MV-4-11 (cell line): ENCODE results near the gene FBLN5.
A peak's percentile ranks its signal among the peaks of the same experiment; 100 is the strongest.

ENCODE experiments used
- DNase-seq: peaks from one replicate; lab custom pipeline; 2025; lab: John Stamatoyannopoulos, UW

Gene FBLN5

GRCh38 chr14:91947475-91948184 is at the start of gene FBLN5:
Gene FBLN5, minus strand, starts transcription at chr14:91947694. Its CDS starts 465 bp downstream, at chr14:91947229.
- no peak for DNase-seq

GRCh38 chr14:91996948-91997371 is 49.5 kb upstream of the FBLN5 start:
- peak; percentile 42 for DNase-seq

- no peak for DNase-seq
Measured at GRCh38 chr14:91987192-91987591, 39.7 kb upstream of the FBLN5 start.

GRCh38 chr14:91985521-91986255 is 38.2 kb upstream of the FBLN5 start:
- peak; percentile 43 for DNase-seq

GRCh38 chr14:91985008-91985407 is 37.5 kb upstream of the FBLN5 start:
- DNase-seq = no peak

GRCh38 chr14:91983588-91983987 is 36.1 kb upstream of the FBLN5 start:
- DNase-seq = no peak

GRCh38 chr14:91980157-91980556 is 32.7 kb upstream of the FBLN5 start:
- DNase-seq = peak; percentile 63

GRCh38 chr14:91977884-91978283 is 30.4 kb upstream of the FBLN5 start:
- no peak for DNase-seq

- no peak for DNase-seq
Measured at GRCh38 chr14:91975763-91976162, 28.3 kb upstream of the FBLN5 start.

- no peak for DNase-seq
Measured at GRCh38 chr14:91971188-91971778, 23.8 kb upstream of the FBLN5 start.

GRCh38 chr14:91968280-91968679 is 20.8 kb upstream of the FBLN5 start:
- DNase-seq = no peak

GRCh38 chr14:91964724-91965123 is 17.2 kb upstream of the FBLN5 start:
- DNase-seq = no peak

GRCh38 chr14:91964011-91964410 is 16.5 kb upstream of the FBLN5 start:
- DNase-seq = no peak

GRCh38 chr14:91963465-91963864 is 16.0 kb upstream of the FBLN5 start:
- no peak for DNase-seq

- DNase-seq = no peak
Measured at GRCh38 chr14:91961297-91962220, 14.1 kb upstream of the FBLN5 start.

GRCh38 chr14:91957876-91958313 is 10.4 kb upstream of the FBLN5 start:
- no peak for DNase-seq

GRCh38 chr14:91956616-91957015 is 9.1 kb upstream of the FBLN5 start:
- no peak for DNase-seq

- no peak for DNase-seq
Measured at GRCh38 chr14:91955168-91955567, 7.7 kb upstream of the FBLN5 start.

- no peak for DNase-seq
Measured at GRCh38 chr14:91953170-91953985, 5.9 kb upstream of the FBLN5 start.

- DNase-seq = no peak
Measured at GRCh38 chr14:91946622-91947474, 646 bp downstream of the FBLN5 start.
